Measurements from ENCODE around the gene HEPH. TPM values are rescaled to one million over a fixed set of nuclear protein-coding genes. Genes with fewer than 3 reads are reported as not detected.

HEPH gene, protein sequence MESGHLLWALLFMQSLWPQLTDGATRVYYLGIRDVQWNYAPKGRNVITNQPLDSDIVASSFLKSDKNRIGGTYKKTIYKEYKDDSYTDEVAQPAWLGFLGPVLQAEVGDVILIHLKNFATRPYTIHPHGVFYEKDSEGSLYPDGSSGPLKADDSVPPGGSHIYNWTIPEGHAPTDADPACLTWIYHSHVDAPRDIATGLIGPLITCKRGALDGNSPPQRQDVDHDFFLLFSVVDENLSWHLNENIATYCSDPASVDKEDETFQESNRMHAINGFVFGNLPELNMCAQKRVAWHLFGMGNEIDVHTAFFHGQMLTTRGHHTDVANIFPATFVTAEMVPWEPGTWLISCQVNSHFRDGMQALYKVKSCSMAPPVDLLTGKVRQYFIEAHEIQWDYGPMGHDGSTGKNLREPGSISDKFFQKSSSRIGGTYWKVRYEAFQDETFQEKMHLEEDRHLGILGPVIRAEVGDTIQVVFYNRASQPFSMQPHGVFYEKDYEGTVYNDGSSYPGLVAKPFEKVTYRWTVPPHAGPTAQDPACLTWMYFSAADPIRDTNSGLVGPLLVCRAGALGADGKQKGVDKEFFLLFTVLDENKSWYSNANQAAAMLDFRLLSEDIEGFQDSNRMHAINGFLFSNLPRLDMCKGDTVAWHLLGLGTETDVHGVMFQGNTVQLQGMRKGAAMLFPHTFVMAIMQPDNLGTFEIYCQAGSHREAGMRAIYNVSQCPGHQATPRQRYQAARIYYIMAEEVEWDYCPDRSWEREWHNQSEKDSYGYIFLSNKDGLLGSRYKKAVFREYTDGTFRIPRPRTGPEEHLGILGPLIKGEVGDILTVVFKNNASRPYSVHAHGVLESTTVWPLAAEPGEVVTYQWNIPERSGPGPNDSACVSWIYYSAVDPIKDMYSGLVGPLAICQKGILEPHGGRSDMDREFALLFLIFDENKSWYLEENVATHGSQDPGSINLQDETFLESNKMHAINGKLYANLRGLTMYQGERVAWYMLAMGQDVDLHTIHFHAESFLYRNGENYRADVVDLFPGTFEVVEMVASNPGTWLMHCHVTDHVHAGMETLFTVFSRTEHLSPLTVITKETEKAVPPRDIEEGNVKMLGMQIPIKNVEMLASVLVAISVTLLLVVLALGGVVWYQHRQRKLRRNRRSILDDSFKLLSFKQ
- total RNA-seq, result not detected in 2 replicates

DNA sequence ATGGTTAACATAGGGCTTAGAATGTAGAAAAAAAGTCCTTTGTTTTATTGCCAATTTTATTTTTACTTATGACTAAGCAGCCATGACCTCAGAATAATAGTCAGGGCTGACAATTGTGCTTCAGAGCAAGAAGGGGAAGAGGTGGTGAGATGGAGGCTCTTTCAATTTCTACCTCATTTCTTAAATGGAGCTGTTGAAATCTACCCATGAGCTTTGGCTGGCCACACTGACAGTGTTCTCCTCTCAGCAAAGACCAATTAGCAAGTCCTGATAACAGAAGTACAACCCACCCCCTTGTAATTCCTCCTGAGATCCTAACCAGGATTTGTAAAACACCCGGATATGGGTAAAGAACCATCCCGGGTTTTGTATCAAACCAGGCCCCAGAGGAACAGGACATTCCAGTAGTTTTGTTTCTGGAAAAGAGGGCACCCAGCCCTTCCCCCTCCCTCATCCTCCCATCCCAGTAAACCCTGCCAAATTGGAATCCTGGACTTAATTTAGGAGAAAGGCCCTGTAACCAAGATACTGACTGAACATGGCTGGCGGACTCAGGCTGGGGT, at the start of gene HEPH:
HEPH (plus strand) TSS at position 399 of the 563 bp plus-strand sequence. CDS start 6,324 bp downstream, outside the sequence.

Other genes with a start within 250 kb of the HEPH start
- gene VSIG4, start 124.2 kb upstream of the HEPH start, total RNA-seq, result not detected in 2 replicates